GM21447 (cell line): ENCODE measurements around the gene OSBP2.

Source experiments
- ATAC-seq: cut with Tn5 transposase; IDR thresholded peaks from one replicate; pipeline ENCODE4 v1.9.1; 2021; ENCODE audit not compliant: unreplicated experiment

Gene OSBP2

DNA sequence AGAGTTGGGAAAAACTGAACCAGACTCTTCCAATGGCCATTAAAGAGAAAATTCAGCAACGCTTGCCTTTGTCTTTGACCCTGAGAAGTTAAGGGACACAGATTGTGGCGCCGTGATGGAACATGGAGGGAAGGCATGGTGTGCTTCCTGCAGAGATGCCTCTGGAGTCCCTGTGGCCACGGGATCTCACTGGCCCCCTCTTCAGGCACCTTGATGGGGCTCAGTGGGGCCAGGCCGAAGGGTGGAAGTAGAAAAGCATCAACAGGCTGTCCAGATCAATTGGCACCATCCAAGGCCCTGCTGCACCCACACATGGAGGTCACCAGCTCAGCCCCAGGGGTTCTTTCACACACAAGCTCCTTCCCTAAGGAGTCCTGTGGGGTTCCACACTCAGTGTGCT, 231.0 kb downstream of the OSBP2 start:
- ATAC-seq, result no peak

DNA sequence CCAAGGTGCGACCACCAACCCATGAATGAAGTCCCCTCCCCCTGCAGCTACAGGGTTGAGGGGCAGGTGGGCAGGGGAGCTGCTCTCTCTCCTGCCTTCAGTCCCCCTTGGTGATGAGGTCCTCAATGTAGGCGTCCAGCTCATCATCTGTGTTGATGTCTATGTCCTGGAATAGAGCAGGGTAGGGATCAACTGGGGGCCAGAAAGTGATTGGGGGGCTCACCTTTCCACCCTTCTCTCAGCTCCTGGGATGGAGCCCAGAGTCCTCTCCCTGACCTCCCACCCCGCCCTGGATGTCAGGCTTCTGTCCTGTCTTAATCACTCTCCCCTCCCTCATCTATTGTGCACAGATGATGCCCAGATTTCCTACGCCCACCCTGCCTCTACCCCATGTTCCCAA, 232.0 kb downstream of the OSBP2 start:
- no peak for ATAC-seq

DNA sequence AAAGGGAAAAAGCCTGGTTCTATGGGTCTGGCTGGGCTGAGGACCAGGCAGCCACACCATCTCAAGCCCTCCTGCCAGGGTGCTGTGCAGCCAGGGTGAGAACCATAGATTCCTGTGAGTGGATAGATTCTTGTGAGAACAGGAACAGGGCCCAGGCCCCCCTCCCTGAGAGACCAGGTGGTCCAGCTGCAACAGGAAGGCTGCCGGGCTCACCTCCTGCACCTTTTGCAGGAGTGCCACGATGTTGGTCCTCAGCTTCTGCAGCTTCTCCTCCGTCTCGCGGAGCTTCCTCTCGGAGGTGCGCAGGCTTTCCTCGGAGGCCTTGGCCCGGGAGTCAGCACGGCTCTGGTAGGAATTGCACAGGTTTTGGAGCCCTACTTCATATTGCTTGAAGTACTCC, 233.1 kb downstream of the OSBP2 start:
- no peak for ATAC-seq

DNA sequence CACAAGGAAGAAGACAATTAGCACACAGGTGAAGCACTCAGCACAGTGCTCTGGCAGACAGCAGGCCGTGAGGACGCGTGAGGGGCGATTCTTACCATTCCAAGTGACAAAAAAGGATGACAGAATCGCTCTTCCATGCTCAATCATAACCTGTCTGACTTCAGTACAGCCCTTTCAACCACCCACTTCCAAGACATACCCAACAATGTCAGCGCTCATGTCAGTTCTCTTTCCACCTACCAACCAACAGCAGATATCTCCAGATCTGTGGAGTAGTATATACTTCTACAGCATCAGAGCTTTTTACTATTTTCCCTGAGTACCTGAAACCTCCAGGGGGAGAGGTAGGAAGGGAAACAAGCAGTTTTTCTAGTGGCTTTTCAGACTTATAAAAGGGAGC, 233.7 kb downstream of the OSBP2 start:
- no peak for ATAC-seq

DNA sequence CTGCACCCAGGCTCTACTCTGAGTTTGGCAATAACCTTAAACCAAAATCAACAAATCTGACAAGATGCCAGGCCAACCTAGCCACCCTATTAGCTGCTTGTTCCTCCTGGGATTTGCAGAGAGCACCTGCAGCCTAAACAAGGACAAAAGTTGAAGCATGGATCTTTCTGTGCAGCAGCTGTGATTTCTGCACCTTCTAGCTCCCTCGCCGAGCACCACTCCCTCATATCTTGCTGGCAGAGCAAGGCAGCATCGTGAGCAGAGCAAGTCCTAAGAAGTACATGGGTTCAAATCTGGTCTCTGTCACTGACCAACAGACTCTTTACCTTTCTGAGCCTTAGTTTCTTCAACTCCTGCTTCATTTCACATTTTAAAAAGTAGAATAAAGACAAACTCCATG, 235.6 kb downstream of the OSBP2 start:
- no peak for ATAC-seq

DNA sequence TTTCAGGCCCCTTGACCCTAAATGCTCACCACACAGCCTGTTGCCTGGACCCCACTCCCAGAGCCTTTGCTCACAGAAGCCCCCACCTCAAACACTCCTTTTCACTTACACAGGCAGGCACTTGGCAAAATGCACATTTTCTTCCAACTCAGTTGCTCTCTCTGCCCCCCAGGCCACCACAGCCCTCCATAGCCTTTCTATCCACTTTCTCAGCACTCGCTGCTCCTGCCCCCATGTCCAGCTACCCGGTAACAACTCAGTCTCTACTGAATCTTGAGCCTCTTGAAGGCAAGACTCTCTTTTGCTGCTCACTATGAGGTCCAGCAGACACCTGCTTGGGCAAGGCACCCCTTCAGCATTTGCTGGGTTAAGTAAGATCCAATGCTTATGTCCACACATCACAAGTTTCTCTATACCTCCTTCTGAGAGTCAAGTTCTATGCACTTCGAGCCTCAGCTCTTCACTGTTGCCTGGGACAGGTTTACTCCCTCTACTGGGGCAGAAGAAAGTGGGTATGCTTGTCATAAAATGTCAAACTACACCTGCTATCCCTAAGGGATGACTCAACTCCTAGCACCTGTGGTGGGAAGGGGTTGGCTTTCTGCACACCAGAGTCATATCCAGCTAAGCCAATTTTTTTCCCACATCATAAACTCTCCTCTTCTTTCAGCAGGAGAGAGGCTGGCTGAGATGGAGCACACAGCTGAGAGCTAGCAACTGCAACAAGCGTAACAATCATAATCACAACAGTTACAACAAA, 237.0 kb downstream of the OSBP2 start:
- no peak for ATAC-seq

DNA sequence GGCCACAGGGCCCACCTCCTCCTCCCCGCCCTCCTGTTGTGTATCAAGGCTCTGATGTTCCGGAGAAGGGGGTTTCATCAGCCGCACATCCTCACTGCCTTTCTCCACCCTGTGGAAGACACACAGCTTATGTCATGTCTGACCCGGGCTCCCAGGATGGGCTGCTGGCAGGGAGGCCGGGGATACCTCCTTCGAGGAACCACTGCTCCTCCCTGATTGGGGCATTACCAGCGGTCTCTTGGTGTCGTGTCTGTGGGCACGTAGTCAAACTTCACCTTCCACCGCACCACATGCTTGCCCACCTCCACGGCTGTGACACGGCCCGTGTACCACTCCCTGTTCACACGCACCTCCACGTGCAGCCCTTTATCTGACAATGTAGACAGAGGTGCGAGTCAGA, 238.0 kb downstream of the OSBP2 start:
- no peak for ATAC-seq

DNA sequence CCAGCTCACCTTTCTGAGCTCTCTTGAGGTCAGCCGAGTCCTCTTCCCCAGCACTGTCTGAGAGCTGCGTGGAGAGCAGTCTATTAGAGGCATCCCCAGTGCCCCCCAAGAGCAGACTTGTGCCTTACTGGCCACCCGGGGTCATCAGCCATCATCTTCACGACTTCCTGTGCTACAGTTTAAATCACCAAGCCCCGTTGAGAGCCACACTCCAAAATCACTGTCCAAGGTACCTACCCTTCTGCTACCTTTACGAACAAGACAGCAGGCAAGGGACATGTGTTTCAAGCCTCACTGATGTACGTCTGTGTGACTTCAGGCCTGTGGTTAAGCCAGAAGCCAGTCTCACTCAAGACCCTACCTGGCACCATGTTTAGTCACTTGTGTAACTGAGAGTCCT, 238.8 kb downstream of the OSBP2 start:
- ATAC-seq, result no peak

DNA sequence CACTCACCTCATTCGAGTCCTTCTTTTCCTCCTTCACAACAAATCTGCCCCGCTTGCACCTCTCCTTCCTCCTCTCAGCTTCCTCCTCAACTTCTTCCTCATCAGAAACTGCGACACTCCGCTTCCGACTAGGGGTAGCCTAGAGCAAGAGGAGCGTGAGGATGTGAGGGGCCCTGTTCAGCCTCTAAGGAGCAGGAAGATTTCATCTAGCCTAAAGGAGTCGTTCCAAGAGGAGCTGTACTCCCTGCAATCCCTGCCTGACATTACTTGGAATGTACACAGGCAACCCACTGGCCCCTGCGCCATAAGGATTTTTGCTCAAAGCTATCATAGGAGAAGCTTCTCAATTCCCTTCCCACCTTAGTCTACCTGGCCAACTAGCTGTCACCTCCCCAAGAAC, 239.4 kb downstream of the OSBP2 start:
- no peak for ATAC-seq

DNA sequence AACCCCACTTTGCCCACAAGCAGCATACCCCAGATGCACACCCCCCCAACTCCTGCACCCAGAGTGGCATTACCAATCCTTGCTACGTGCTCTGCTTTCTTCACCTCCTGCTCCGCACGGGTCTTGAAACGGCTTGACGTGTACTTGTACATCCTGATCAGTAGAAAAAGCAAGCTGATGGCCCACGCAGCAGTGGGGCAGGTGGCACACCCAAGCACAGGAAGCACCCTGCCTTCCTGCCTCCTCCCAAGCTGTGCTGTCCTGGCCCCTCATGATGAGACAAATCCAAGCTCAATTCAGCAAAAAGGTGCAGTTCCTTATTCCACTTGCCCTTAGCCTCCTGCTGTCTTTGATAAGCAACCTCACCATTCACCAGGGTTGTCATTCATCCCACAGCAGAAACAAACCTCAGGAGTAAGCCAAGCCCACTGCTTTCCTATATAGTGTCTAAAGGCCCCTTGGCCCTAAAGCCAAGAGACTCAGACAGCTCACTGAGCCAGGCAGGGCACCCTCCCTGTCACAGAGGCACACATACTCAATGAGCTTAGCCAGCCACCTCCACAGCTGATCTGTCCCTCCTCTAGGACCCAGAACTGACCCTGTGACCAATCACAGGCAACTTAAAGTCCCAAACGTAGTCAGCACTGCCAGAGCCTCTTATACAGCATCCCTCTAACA, 246.2 kb downstream of the OSBP2 start:
- ATAC-seq, result no peak

DNA sequence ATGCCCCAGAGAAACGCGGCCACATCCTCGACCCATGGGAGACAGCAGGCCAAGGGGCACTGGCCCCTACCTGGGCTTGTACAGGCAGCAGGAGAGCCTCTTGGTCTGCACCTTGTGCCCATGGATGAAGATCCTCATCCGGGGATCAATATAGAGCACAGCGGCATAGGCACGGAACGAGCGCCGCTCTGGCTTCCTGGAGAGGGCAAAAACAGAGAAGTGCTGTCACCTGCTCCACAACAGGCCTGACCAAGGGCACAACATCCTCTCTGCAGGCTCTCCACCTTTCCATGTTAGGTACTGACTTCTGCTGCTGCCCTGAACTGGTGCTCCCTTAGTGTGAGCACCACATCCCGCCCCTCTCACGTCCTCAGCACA, 246.7 kb downstream of the OSBP2 start:
- ATAC-seq, result no peak

DNA sequence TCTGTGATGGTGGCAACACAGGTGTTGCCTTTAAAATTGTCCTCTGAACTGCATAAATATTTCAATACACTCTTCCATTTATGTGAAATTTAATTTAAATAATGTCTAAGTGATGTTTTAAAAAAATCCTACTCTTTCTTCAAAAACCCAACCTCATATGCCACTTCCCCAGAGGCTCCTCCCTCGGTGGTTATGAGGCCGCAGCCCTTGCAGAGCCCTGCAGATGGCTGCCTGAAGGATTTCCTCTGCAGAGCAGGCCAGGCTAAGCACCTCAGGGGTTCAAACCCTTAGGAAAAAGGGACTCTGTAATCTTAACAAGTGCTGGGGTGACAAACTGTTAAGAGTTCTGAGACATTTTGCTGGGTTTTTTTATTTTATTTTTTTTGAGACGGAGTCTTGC, 248.7 kb downstream of the OSBP2 start:
- ATAC-seq, result no peak

DNA sequence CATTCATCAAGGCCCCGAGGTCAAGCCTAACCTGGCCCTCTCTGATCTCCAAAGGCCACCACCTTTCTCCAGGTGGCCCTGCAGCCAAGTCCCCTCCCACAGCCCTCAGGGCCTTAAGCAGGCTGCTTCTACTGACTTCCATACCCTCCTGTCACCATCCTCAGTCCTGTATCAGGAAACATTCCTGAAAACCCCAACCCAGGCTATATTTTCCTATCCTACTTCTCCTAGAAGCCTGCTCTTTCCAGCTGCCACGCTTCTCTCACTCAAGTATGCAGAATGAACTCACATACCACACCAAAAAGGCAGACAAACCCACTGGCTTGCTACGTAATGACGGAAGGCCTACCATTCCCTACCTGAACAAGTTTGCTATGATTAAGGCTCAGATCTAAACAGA, 250.3 kb downstream of the OSBP2 start:
- no peak for ATAC-seq

DNA sequence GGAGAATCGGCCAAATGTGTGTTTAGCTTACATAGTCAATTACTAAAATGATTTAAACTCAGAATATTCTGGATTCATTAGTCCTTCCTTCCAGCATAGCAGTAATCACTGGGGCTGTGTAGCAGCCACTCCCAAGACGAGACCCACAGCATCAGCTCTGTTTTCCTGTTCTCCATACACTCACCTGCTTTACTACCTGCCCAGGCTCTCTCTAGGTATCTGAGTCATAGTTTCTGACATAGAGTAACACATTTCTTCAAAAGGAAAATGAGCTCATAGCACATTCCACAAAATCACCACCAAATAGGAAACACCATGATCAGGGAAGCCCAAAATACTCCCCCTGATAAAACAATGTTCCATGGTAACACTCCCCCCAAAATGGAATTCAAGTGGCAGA, 251.0 kb downstream of the OSBP2 start:
- no peak for ATAC-seq

DNA sequence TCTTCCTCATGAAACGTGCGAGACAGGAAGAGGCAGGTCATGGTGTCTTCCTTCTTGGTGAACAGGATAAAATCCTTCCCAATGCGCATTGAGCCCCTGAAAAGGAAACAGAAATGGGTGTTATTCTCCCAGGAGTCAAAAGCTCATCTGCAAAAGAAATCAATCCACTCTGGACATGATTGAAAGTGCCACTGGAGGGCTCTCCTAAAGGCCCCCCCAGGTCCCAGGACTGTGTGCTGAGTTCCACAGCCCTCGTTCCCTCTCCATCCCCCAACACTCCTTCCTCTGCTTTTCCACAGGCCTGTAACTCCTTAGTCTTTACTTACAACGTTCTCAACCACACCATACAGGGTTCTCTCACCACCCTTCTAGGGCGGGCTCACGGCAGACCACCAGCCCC, 251.7 kb downstream of the OSBP2 start:
- ATAC-seq, result no peak

DNA sequence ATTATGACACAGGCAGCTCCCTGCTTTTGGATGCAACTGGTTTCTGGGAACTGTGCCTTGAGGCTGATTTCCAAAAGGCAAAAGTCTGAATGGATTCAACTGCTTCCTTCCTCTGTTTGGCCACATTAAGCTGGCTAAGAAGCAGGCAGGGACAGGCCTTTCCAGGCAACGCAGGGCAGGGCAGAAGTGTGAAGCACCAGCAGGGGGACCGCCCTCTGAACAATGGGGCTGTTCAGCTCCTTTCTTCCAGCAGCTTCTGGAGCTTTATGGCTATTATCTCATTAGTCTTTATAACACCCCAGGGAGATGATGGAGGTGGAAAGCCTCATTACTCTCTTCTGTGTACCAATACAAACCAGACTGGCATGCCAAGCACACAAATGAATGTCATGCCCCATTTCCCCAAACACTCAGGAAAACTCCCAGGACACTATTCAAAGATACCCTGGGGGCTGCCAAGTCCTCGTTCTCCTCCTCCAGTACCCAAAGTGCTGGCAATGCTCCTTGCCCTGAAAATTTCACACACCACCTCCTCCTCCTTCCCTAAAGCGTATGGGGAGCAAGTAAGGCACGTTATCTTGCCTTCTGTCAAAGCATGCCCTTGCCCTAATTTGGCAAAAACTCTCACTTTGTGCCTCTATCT, 252.6 kb downstream of the OSBP2 start:
- no peak for ATAC-seq

DNA sequence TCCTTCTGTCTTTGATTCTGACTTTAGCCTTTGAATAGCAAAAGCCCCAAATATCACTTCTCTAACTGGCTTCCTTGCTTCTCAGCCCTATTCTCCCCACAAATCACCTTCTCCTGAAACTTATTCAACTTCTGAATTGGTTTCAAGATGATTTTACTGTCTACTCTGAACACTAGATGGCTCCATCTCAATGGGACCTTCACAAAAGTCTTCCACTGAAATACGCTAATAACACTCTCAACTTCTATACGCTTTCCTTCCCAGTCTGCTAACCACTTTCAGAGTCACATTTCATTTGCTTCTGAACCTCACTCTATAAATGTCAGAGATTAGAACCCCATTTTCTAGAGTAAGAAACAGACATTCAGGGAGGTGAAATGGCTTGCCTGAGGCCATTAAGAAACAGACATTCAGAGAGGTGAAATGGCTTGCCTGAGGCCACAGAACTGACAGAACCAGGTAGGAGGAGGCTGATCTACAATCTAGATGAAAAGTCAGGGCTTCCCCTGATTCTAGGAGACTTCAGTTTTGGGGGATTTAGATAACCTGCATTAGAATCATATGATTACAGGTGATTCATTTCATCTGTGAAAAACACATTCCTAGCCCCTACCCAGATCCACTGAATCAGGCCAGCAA, 253.3 kb downstream of the OSBP2 start:
- no peak for ATAC-seq

DNA sequence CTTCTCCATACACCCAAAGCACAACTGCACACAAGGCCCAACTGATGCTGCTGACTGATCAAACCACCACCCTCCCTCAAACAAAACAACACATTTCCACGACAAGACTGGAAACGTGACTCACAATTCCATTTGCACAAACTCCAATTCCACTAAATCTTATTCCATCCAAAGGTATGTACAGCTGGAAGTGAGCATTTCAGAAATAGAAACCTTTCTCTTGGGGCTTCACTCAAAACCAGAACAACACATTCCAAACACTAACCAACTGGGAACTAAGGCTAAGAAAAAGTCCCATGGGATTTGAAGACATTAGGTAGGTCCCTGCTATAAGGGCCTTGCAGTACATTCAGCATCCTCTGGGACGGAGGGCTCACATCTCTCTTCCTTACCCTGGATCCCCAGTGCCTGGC, 254.3 kb downstream of the OSBP2 start:
- ATAC-seq, result no peak

DNA sequence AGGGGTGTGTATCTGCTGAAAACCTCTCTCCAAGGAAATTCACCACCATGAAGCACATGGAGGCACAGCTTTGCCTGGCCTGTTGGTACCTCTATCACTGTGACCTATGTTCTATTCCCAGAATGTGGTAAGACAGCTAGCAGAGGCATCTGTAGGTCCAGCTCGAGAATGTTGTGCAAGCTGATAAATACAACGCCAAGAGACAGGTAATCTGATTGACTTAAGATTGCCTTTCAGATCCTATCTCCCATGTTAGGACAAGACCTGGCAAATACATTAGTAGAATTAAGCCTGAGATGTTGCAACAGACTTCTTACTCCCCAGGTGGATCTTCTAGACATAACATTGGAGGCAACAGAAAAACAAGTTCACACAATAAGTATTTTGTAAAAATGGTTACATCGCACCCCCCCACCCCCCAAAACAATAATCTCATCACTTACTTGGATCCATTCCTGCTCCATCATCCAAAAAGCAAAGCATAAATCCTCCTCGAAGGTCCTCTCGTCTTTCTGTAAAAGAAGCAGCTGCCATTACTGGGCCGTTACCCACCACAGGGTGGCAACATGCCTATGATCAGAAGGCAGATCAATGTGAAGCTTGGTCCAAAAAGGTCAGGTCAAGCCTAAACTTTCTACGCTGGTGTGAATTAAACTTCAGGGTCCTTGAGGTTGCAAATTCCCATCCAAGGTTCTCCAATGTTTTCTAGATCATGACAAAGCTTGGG, 255.4 kb downstream of the OSBP2 start:
- no peak for ATAC-seq

DNA sequence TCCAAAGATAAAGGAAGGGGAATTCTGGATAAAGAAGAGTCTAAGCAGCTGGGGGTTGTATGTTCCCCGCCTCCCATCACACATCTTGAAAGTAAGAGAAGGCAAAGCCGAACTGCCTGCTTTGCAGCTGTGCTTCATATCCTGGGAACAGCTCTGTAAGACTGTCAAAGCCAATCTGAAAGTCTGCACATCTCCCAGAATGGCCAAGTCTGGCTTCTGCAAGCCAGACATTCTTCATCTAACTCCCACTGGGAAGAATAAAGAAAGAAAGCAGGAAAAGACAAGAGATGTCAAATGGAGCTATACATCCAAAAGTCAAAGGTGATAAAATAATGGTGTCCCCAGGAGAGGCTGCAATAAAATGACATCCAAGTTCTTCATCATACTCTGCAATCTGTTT, 258.5 kb downstream of the OSBP2 start:
- ATAC-seq, result no peak

DNA sequence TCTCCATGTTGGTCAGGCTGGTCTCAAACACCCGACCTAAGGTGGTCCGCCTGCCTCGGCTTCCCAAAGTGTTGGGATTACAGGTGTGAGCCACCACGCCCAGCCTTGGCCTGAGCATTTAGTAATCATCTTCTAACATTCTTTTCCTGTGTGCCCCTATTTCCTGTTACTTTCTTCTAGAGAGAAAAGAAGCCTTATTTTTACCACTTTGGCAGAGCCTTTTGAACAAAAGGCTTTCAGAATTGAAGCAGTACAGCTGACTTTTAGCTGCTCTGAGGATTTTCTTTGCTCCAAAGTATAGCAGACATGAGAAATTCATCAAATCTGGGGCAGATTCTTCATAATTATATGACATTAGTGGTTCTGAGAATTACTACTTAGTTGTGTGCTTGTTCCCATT, 260.5 kb downstream of the OSBP2 start:
- ATAC-seq, result no peak
